Stimulated activated CD8-positive, alpha-beta memory T cell treated with anti-CD3 and anti-CD28 coated beads, Interleukin-4, amount 100 ng/mL, for 4 hours (primary cell): ENCODE data around the gene SH3GLB1.
"Not testable (repeated sequence)": the region's sequence is repeated elsewhere in the genome, so short reads cannot be mapped to it uniquely, and the experiment has no call there.

Experiments used
- DNase-seq, 2 donors: peaks; one replicate each; pipeline ENCODE4 v3.0.0-alpha.2; 2020; ENCODE audit warnings: low read depth in 2 of 2, low spot score in 1 of 2

SH3GLB1 gene

DNA sequence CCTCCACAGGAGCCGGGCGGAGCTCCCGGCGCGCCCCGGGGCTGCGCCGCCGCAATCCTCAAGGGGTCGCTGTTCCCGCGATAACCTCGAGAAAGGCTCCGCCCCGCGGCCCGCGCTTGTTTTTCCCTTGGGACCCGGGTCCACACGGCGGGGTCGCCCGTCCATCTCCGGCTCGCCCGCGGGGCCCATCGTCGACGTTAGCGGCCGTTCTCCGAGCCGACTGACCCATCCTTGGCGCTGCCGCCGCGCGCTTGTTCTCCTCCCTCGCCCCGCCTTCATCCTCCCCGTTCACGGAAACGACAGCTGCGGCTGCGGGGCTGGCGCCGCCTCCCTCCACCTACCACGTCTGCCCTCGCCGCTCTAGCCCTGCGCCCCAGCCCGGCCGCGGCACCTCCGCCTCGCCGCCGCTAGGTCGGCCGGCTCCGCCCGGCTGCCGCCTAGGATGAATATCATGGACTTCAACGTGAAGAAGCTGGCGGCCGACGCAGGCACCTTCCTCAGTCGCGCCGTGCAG is at the start of gene SH3GLB1:
Gene SH3GLB1 (plus strand): TSS at position 119 of the 514 bp plus-strand sequence. CDS start 324 bp downstream, at position 443.
- peak; percentile 74 to 76 for DNase-seq

DNA sequence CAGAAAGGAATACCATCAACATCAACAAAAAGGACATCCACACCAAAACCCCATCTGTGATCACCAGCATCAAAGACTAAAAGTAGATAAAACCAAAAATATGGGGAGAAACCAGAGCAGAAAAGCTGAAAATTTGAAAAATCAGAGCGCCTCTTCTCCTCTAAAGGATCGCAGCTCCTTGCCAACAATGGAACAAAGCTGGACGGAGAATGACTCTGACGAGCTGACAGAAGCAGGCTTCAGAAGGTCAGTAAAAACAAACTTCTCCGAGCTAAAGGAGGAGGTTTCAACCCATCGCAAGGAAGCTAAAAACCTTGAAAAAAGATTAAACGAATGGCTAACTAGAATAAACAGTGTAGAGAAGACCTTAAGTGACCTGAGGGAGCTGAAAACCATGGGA is 46.0 kb upstream of the SH3GLB1 start:
- DNase-seq: not testable (repeated sequence)

GRCh38 chr1:86666368-86666767 is 38.0 kb upstream of the SH3GLB1 start:
- no peak for DNase-seq

GRCh38 chr1:86687595-86687994 is 16.8 kb upstream of the SH3GLB1 start:
- no peak for DNase-seq

DNA sequence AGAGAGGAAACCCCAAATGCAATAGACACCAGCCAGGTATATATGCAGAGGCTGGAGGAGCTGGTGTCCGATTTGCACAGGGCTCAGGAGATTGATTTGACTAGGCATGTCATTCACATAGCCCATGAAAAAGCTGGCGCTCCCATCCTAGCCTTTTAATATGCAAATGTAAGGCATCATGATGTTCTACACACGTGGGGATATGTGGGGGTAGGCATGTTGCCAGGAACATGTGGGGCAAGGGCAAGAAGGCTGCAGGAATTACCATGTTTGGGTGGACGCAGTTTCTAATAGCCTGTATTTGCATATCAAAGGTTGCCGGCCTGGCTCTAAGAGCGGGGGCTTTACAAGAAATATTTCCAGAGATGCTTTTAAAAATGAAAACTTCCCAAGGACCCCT is 11.7 kb upstream of the SH3GLB1 start:
- no peak for DNase-seq

DNA sequence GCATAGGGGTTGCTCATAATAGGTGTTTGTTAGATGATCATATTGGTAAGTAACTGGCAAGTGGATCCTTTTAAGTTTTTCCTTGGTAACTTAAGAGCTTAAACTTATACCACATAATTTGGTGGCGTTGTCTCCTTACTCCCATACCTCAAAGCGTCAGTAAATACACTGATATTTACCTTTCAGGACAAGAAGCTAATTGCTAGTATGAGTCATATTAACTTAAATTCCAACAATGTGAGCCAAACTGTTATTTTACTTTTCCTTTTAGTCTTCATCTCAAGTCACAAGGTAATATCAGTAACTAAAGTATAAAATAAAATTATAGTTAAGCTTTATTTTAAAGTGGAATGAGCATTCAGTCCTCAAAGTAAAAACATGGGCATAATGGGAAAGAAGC is 9.0 kb upstream of the SH3GLB1 start:
- no peak for DNase-seq

DNA sequence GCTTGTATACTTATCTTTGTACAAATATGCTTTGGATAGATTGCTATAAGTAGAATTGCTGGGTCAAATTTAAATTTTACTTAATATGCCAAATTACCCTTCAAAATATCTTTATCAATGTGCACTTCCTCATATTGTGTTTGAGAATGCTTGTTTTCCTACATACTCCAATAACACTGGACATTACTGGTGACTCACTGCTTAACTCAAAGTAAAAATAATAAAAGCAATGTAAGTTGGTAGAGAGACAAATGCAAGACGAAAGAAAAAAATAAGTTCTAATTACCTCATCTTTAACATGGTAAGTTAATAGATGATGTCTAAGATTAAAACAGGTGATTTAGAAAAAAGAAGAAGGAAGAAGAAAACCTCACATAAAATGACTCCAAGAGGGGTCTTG is 7.9 kb upstream of the SH3GLB1 start:
- no peak for DNase-seq

DNA sequence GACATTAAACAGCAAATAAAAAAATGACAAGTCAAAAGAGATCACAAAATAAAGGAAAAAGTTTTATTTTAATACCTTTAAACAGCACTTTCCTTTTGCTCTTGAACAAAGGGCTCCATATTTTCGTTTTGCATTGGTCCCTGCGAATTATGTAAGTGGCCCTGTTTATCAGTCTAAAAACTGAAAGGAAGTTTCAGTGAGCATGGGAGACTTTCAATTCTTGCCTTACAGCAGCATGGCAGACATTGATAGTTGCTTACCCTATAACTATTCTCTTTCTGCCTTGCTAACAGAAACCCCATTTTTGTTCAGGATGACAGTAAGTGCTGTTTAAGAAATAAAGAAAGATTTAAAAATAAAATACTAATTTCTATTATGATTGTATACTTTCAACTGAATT is 5.2 kb upstream of the SH3GLB1 start:
- no peak for DNase-seq

- no peak for DNase-seq
Measured at GRCh38 chr1:86701731-86702130, 2.6 kb upstream of the SH3GLB1 start.

DNA sequence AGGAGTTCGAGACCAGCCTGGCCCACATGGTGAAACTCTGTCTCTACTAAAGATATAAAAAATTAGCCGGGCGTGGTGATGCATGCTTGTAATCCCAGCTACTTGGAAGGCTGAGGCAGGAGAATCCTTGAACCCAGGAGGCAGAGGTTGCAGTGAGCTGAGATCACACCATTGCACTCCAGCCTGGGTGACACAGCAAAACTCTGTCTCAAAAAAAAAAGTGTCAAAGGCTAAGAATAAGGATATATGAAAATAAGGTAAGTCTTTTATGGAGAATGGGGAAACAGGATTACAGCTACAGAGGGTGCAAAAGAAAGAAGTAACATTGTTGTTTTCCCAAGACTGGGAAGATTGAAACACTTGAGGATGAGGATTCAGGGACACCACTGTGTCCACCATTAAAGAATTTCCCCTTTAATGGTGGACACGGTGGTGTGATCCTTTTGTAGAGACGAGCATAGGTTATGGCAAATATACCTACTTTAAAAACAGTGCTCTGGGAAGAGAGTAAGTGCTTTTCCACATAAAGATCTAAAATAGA is 1.4 kb upstream of the SH3GLB1 start:
- not testable (repeated sequence) for DNase-seq

DNA sequence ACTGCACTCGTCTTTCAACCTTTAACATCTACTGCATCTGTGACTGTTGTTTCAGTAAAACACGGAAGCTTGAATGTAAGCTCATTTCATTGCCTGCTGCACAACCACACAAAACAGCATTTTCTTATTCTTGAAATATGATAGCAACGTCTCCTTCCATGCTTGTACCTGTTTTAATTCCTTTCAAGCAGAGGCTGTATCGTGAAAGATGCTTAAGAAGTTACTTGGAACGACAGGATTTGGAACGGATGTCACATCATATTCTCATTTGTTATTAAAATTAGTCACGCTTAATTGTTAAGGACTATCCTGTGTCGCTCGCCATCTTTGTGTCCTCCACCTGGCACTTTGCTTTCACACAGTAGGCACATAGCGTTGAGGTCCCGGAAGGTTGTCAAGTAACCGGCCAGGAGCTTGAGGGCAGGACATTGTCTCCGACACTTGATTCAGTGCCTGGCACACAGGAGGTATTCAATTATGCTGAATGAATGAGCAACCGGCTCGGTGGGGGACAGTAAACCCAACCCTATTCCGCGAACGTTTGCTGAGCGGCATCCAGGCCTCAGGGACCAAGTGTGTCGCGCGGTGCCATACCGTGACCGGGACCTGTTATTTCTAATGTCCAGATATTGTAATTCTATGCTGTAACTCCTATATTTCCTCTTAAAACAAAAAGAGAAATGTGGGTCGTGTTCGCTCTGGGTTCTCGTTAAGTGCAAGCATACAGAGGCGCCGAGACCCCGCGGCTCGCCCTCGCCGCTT is 499 bp upstream of the SH3GLB1 start:
- DNase-seq: no peak

- DNase-seq: peak in 1 of 2 donors; percentile 8
Measured at GRCh38 chr1:86704972-86705664, 742 bp downstream of the SH3GLB1 start.

GRCh38 chr1:86705665-86705985 is 1.2 kb downstream of the SH3GLB1 start:
- no peak for DNase-seq

- no peak for DNase-seq
Measured at GRCh38 chr1:86706018-86706635, 1.8 kb downstream of the SH3GLB1 start.

DNA sequence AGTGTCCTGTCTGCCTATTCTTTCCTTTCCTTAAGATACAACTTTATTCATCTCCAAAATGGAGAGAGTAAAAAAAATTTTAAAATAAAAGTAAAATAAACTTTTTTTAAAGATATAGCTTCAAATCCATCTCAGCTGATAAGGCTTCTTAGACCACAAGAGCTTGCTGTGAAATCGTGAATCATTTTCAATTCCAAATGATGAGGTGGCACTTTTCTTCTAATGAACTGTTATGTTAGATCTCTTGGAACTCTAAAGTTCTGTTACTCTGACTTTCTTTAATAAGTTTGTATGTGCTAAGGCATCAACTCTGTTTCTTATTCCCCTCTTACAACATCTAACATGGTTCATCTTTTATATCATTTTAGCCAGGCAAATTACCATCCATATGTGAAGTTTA is 4.5 kb downstream of the SH3GLB1 start:
- DNase-seq: no peak

DNA sequence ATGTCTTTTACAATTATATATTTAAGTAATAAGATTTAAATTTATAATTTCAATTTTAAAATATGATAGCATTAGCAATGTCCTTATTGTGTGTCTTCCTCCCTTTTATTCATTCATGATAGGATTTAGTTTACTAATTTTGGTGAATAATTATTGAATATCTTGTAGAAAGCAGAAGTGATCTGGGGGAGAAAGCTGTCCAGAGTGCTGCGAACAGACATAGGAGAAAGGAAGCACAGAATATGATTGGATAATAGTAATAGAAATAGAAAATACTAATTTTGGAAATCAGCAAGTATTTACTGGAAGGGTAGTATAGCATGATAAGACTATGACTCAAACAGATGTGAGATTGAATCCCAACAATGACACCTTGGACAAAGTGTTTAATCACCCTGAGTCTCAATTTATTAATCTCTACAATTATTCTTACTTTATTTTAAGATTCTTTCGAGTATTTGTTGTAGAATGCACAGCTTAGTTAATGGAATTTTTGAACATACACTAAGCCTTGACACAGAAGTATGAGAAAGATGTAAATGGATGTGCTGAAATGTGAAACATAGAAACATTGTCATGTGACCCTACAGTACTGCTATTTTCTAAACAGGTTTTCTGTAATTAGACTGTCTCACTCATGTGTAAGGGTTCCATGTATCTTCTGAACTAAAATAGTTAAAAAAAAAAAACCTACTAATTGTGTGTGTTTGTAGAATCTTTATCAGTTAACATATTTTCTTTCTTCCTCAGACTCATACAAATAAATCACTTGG is 7.9 kb downstream of the SH3GLB1 start:
- no peak for DNase-seq

- no peak for DNase-seq
Measured at GRCh38 chr1:86713477-86713876, 9.1 kb downstream of the SH3GLB1 start.

DNA sequence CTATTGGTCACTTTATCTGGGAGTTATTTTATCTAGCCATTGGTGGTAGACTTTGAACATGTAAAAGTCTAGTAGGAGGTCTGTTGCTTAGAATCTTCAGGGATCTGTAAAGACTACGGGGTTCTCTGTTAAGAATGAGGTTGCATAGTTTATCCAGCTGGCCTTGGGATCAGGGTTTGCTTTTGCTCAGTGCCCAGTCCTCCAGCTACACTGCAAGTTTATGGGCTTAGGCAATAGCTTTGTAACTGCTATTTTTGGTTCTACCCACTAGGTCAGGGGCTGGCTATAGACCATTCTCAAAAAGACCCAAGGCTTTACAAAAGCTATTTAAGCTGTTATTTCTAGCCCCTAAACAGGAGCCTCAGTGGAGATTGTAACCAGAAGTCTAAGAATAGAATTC is 9.8 kb downstream of the SH3GLB1 start:
- DNase-seq: no peak

DNA sequence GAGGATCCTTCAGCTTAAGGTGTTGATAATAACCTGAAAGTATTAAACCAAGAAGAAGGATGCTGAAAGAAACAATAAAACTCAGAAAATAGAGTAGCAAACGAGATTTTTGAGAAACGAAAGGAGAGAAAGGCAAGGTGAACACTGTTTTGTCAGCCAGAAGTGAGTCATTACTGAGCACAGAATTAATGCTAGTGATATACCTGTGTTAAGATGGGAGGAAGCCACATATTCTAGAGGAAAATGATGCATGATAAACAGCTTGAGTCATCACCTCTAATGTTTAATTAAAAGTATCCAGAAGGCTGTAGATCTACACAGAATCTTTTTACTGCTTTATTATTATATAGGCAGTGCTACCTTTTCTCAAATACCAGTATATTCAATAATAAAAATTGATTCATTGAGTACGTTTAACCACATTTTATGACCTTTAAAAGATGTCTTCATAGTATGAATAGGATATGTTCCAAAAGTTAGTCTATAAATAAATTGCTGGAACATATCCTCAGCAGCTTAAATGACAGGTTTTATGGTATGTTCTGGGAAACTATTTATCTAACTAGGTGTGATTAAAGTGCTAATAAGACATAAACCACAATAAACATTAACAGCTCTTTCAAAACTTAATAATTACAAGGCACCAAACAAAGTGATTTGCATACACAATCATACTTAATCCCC is 10.3 kb downstream of the SH3GLB1 start:
- DNase-seq: no peak

- DNase-seq: no peak
Measured at GRCh38 chr1:86718786-86719185, 14.4 kb downstream of the SH3GLB1 start.

GRCh38 chr1:86731416-86731815 is 27.0 kb downstream of the SH3GLB1 start:
- no peak for DNase-seq
